ENCODE measurements around the gene MEG3.

The MEG3 gene

GRCh38 chr14:100898935-100899883, 73.3 kb downstream of the MEG3 start:
- WGBS (ENCODE audit: extremely low coverage, insufficient coverage, low lambda C conversion rate): no CpG with 5 or more reads among the region's 21 CpGs
- no peak overlapping the region for H3K4me2 ChIP-seq (ENCODE audit: low read length)
- H3K27ac ChIP-seq (ENCODE audit: low read depth, low read length): no peak overlapping the region

GRCh38 chr14:100899884-100900771, 74.2 kb downstream of the MEG3 start:
- no CpG with 5 or more reads among the region's 19 CpGs for WGBS (ENCODE audit: extremely low coverage, insufficient coverage, low lambda C conversion rate)
- Histone ChIP-seq H3K4me2 (ENCODE audit: low read length) (peak overlapping the region; percentile 90), H3K4ac (ENCODE audit: low read depth, low read length) (no peak overlapping the region), H3K27ac (ENCODE audit: low read depth, low read length) (no peak overlapping the region), H3K27me3 (ENCODE audit: insufficient read depth, low read length, poor library complexity) (no peaks in the 10 kb centered on the region), H3K18ac (ENCODE audit: low read length) (peak overlapping the region; percentile 42), H3K9ac (ENCODE audit: low read length) (peak overlapping the region; percentile 58), H3K23ac (ENCODE audit: low read length) (no peak overlapping the region), H3K36me3 (ENCODE audit: control insufficient read depth, insufficient read depth, low read length) (no peaks in the 10 kb centered on the region), H3K56ac (ENCODE audit: low read length) (peak overlapping the region; percentile 82), H3K4me3 (ENCODE audit: low read length) (peak overlapping the region; percentile 32), H3K79me1 (ENCODE audit: low read length) (no peaks in the 10 kb centered on the region), H3K79me2 (ENCODE audit: control insufficient read depth, insufficient read depth, low read length) (no peaks in the 10 kb centered on the region), H3K4me1 (ENCODE audit: control insufficient read depth, low read depth, low read length) (peaks cover 6% of the 10 kb centered on the region), H2BK5ac (ENCODE audit: low read length) (no peak overlapping the region), H2BK120ac (ENCODE audit: low read depth, low read length) (no peak overlapping the region), H4K5ac (ENCODE audit: low read length) (no peak overlapping the region), H2AK5ac (ENCODE audit: low read length) (no peak overlapping the region), H4K8ac (ENCODE audit: low read depth, low read length) (no peak overlapping the region), H2BK15ac (replicated peaks; ENCODE audit: low read depth) (no peak overlapping the region)
- peak; percentile 75 for DNase-seq

More at GRCh38 chr14:100898935-100899883, 73.3 kb downstream of the MEG3 start:
- H3K36me3 ChIP-seq (ENCODE audit: control insufficient read depth, insufficient read depth, low read length): no peaks in the 10 kb centered on the region
- peak overlapping the region; percentile 58 for H3K56ac ChIP-seq (ENCODE audit: low read length)
- no peak overlapping the region for H2BK5ac ChIP-seq (ENCODE audit: low read length)
- no peaks in the 10 kb centered on the region for H3K27me3 ChIP-seq (ENCODE audit: insufficient read depth, low read length, poor library complexity)
- H3K4me1 ChIP-seq (ENCODE audit: control insufficient read depth, low read depth, low read length): peaks cover 6% of the 10 kb centered on the region
- H3K23ac ChIP-seq (ENCODE audit: low read length): no peak overlapping the region
- H3K4ac ChIP-seq (ENCODE audit: low read depth, low read length): no peak overlapping the region
- H3K4me3 ChIP-seq (ENCODE audit: low read length): no peak overlapping the region
- H4K5ac ChIP-seq (ENCODE audit: low read length): no peak overlapping the region
- no peak overlapping the region for H2BK120ac ChIP-seq (ENCODE audit: low read depth, low read length)
- no peaks in the 10 kb centered on the region for H3K79me1 ChIP-seq (ENCODE audit: low read length)
- H3K18ac ChIP-seq (ENCODE audit: low read length): no peak overlapping the region
- no peak overlapping the region for H2AK5ac ChIP-seq (ENCODE audit: low read length)
- DNase-seq: peak; percentile 8
- no peak overlapping the region for H2BK15ac ChIP-seq (replicated peaks; ENCODE audit: low read depth)
- no peaks in the 10 kb centered on the region for H3K79me2 ChIP-seq (ENCODE audit: control insufficient read depth, insufficient read depth, low read length)
- no peak overlapping the region for H4K8ac ChIP-seq (ENCODE audit: low read depth, low read length)
- H3K9ac ChIP-seq (ENCODE audit: low read length): no peak overlapping the region

GRCh38 chr14:100900837-100901390, 75.0 kb downstream of the MEG3 start:
- no peak overlapping the region for H2AK5ac ChIP-seq (ENCODE audit: low read length)
- H3K4me1 ChIP-seq (ENCODE audit: control insufficient read depth, low read depth, low read length): peaks cover 8% of the 10 kb centered on the region
- no peaks in the 10 kb centered on the region for H3K36me3 ChIP-seq (ENCODE audit: control insufficient read depth, insufficient read depth, low read length)
- H3K27me3 ChIP-seq (ENCODE audit: insufficient read depth, low read length, poor library complexity): no peaks in the 10 kb centered on the region
- peak overlapping the region; percentile 58 for H3K9ac ChIP-seq (ENCODE audit: low read length)
- H3K4me3 ChIP-seq (ENCODE audit: low read length): peak overlapping the region; percentile 32
- no peak overlapping the region for H3K4ac ChIP-seq (ENCODE audit: low read depth, low read length)
- H3K79me2 ChIP-seq (ENCODE audit: control insufficient read depth, insufficient read depth, low read length): no peaks in the 10 kb centered on the region
- no peak overlapping the region for H2BK15ac ChIP-seq (replicated peaks; ENCODE audit: low read depth)
- no peaks in the 10 kb centered on the region for H3K79me1 ChIP-seq (ENCODE audit: low read length)
- no peak overlapping the region for H3K27ac ChIP-seq (ENCODE audit: low read depth, low read length)
- WGBS (ENCODE audit: extremely low coverage, insufficient coverage, low lambda C conversion rate): no CpG with 5 or more reads among the region's 15 CpGs
- no peak overlapping the region for H3K56ac ChIP-seq (ENCODE audit: low read length)
- H3K4me2 ChIP-seq (ENCODE audit: low read length): peak overlapping the region; percentile 90
- no peak overlapping the region for H4K5ac ChIP-seq (ENCODE audit: low read length)
- no peak overlapping the region for H2BK5ac ChIP-seq (ENCODE audit: low read length)
- no peak overlapping the region for H4K8ac ChIP-seq (ENCODE audit: low read depth, low read length)
- peak; percentile 79 for DNase-seq
- no peak overlapping the region for H3K18ac ChIP-seq (ENCODE audit: low read length)
- H2BK120ac ChIP-seq (ENCODE audit: low read depth, low read length): no peak overlapping the region
- H3K23ac ChIP-seq (ENCODE audit: low read length): no peak overlapping the region

- Histone ChIP-seq H3K9ac (ENCODE audit: low read length) (no peak overlapping the region), H3K27ac (ENCODE audit: low read depth, low read length) (no peak overlapping the region), H3K23ac (ENCODE audit: low read length) (no peak overlapping the region), H3K4me3 (ENCODE audit: low read length) (no peak overlapping the region), H2AK5ac (ENCODE audit: low read length) (no peak overlapping the region), H4K8ac (ENCODE audit: low read depth, low read length) (no peak overlapping the region), H3K18ac (ENCODE audit: low read length) (no peak overlapping the region), H3K27me3 (ENCODE audit: insufficient read depth, low read length, poor library complexity) (no peaks in the 10 kb centered on the region), H2BK15ac (replicated peaks; ENCODE audit: low read depth) (no peak overlapping the region), H2BK5ac (ENCODE audit: low read length) (no peak overlapping the region), H3K79me1 (ENCODE audit: low read length) (no peaks in the 10 kb centered on the region), H3K56ac (ENCODE audit: low read length) (no peak overlapping the region), H3K36me3 (ENCODE audit: control insufficient read depth, insufficient read depth, low read length) (no peaks in the 10 kb centered on the region), H3K4ac (ENCODE audit: low read depth, low read length) (no peak overlapping the region), H3K4me2 (ENCODE audit: low read length) (no peak overlapping the region), H3K79me2 (ENCODE audit: control insufficient read depth, insufficient read depth, low read length) (no peaks in the 10 kb centered on the region), H2BK120ac (ENCODE audit: low read depth, low read length) (no peak overlapping the region), H3K4me1 (ENCODE audit: control insufficient read depth, low read depth, low read length) (peaks cover 8% of the 10 kb centered on the region), H4K5ac (ENCODE audit: low read length) (no peak overlapping the region)
- WGBS (ENCODE audit: extremely low coverage, insufficient coverage, low lambda C conversion rate): no CpG with 5 or more reads among the region's 12 CpGs
- DNase-seq: no peak
Observed at GRCh38 chr14:100901391-100902183, 75.7 kb downstream of the MEG3 start.

All from mesendoderm (in vitro differentiated cells).